Stimulated activated CD4-positive, alpha-beta T cell treated with anti-CD3 and anti-CD28 coated beads, Interleukin-4, amount 100 ng/mL, for 24 hours (primary cell): ENCODE data around the gene ZNF775.
"Not testable (repeated sequence)": the region's sequence is repeated elsewhere in the genome, so short reads cannot be mapped to it uniquely, and the experiment has no call there.

Source experiments
- DNase-seq: peaks from one replicate; pipeline ENCODE4 v3.0.0-alpha.2; 2020

ZNF775 gene

GRCh38 chr7:150383710-150384397, 4.7 kb downstream of the ZNF775 start:
- no peak for DNase-seq

GRCh38 chr7:150384406-150385301, 5.5 kb downstream of the ZNF775 start:
- DNase-seq = no peak

- DNase-seq = no peak
Observed at GRCh38 chr7:150385302-150385723, 6.2 kb downstream of the ZNF775 start.

GRCh38 chr7:150385884-150386283, 6.8 kb downstream of the ZNF775 start:
- not testable (repeated sequence) for DNase-seq

DNA sequence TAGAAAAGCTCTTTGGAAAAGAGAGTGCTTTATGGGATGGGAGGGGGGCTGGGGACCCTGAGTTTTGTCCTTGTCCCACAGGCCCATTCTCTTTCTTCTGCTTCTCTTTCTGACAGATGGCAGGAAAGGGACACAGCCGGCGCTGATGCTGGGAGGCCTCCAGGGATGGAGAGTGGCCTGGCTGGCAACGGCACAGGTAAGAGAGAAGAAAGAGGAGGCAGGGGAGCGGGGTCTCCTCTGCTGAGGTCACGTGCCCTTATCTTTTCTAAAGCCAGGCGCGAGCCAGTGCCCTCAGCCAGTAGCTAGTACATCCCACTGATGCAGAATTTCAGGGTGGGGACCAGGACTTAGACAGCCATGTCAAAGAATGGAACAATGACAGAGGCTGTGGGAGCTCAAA, 9.2 kb downstream of the ZNF775 start:
- no peak for DNase-seq

- no peak for DNase-seq
Observed at GRCh38 chr7:150388709-150389531, 9.8 kb downstream of the ZNF775 start.

DNA sequence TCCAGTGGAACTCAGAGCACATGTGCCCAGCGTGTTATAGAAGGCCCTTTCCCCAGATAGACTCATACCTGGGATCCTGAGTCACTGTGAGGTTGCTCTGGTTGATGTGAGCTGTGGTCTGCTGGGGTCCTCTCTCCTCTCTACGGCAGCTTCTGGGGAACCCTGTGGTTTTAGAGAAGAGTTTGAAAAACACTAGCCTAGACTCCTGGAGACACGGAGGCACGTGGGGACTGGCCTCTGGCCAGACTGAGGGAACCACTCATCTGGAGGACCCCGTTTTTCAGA, 10.3 kb downstream of the ZNF775 start:
- no peak for DNase-seq

GRCh38 chr7:150390205-150390604, 11.1 kb downstream of the ZNF775 start:
- no peak for DNase-seq

DNA sequence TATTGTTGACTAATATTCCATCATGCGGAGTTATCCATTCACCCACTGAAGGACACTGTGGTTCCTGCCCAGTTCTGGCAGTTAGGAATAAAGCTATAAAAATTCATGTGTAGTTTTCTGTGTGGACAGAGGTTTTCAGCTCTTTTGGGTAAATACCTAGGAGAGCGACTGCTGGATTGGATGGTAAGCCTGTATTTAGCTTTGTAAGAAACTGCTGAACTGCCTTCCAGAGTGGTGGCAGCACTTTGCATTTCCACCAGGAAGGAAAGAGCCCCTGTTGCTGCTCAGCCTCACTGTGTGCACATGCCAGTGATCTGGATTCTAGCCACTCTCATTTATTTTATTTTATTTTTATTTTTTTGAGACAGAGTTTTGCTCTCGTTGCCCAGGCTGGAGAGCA, 14.2 kb downstream of the ZNF775 start:
- no peak for DNase-seq

GRCh38 chr7:150396426-150396825, 17.3 kb downstream of the ZNF775 start:
- DNase-seq = no peak

- no peak for DNase-seq
Observed at GRCh38 chr7:150396851-150397260, 17.7 kb downstream of the ZNF775 start.

- no peak for DNase-seq
Observed at GRCh38 chr7:150397346-150398107, 18.4 kb downstream of the ZNF775 start.

DNA sequence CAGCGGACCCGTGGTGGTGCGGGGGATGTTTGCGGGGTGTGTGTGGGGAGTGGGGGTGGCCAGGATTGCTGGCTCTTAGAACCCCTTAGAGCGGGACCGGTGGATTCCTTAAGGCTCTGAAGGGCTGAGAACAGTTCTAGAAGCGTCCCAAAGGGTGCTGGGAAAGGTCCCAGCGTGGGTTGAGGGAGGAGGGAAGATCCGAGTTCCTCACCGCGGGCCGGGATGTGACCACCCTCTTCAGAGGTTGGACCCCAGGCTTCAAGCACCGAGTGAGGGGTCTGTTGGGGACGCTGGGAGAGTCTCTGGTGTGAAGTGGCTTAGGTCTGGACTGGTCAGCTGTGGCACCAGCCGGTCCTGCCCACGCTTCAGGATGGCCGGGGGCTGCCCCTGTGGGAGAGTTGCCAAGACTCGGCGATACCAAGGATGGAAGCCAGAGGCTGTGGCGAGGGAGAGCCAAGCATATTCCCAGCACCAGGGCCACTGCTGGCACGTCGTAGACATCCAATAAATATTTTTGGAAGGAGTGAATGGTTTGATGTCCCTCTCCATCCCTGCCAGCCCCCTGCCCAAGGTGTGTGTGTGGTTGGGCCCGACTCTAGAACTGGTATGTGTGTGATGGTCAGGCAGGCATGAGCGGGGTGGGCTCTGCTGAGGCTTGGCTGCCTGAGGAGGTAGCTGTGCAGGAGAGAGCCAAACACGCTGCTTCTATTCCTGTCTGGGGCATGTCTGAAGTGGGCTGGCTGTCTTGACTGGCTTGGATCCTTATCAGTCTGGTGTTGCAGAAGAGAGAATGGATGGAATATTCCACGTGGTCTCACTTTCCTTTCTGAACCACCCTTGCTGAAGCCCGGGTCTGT, 19.2 kb downstream of the ZNF775 start:
- no peak for DNase-seq

DNA sequence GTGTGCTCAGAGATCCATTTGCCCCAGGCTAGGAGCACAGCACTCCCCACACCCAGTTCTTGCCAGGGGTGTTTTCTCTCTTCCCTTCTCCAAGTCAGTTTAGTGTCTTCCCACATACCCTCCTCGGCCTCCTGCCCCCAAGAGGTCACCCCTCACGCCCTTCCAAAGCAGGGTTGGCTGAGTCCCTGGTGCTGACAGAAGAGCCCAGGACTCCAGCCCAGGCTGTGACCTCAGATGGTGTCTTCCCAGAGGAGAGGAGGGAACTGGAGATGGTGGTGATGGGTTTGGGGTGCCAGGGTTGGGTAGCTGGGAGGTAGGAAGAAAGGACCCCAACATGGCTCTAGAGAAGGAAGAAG, 19.8 kb downstream of the ZNF775 start:
- no peak for DNase-seq

DNA sequence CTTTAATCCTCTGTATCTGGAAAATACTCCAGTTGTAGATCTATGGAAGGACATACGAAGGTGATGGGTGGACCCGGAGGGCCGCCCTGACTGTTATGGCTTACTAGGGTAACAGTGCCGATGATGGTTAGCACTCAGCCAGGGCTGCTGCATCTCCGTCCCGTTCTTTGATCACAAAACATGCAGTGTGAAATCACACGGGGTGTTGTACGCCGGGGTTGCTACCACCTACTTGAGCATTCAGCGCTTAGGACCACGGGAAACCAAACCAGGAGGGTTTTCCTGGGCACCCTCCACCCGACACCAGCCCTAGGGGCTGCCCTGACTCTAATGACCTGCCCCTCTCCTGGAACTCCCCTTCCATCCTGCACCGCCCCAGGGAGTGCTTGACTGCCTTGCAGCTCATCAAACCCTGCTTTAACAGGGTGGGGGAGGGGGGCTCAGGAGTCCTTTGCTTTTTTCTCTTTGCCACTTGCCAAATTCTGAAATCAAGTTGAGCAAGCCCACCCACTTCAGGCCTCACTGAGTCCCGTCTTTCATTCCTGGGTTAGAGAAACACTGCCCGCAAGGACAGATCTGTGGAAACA, 20.4 kb downstream of the ZNF775 start:
- no peak for DNase-seq

- DNase-seq = no peak
Observed at GRCh38 chr7:150400008-150400787, 21.1 kb downstream of the ZNF775 start.

- no peak for DNase-seq
Observed at GRCh38 chr7:150400788-150401423, 21.8 kb downstream of the ZNF775 start.

- DNase-seq = no peak
Observed at GRCh38 chr7:150401424-150401790, 22.3 kb downstream of the ZNF775 start.

DNA sequence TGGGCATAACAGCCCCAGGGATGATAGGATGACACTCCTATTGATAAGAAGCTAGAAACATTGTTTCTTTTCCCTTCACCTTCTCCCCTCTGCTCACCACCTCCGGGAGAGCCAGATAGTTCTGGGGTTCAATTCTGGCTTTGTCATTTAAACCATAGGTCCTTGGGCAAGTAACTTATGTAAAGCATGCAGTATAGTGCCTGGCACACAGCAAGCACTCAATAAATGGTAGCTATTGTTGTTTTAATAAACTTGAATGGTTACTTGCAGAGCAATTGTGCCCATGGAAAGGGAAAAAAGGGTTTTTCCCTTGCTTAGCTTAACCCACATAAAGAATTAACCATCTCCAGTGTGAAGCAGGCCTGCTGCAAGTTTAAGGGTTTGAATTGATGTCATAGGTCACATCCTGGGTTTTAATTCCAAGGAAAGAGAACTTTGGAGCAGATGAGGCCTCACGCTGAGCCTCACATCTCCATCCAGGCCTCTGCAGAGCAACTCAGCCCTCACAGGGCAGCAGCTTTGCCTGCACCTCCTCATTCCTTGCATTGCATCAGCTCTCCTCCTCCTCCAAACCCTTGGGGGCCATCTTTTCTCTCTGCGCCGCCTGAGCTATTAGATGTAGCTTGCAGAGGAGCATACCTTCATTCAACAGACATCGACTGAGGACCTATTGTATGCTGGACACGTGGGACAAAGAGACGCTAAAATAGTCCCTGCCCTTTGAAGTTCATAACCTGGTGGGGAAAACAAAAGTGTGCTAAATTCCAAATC, 22.9 kb downstream of the ZNF775 start:
- no peak for DNase-seq
